NCI-H2227 (cell line): ENCODE results near the gene PRMT3.
"Not testable (repeated sequence)": the region's sequence is repeated elsewhere in the genome, so short reads cannot be mapped to it uniquely, and the experiment has no call there.

Experiments
- DNase-seq: peaks from one replicate; lab custom pipeline; 2025; ENCODE audit not compliant: unreplicated experiment; lab: John Stamatoyannopoulos, UW

The PRMT3 gene

GRCh38 chr11:20497124-20497792 lies 109.7 kb downstream of the PRMT3 start:
- DNase-seq = no peak

GRCh38 chr11:20501252-20501651 lies 113.7 kb downstream of the PRMT3 start:
- DNase-seq = no peak

GRCh38 chr11:20501971-20502370 lies 114.5 kb downstream of the PRMT3 start:
- DNase-seq = no peak

GRCh38 chr11:20511982-20512381 lies 124.5 kb downstream of the PRMT3 start:
- no peak for DNase-seq

- no peak for DNase-seq
Measured at GRCh38 chr11:20512869-20513268, 125.4 kb downstream of the PRMT3 start.

GRCh38 chr11:20518323-20518834 lies 130.9 kb downstream of the PRMT3 start:
- no peak for DNase-seq

GRCh38 chr11:20522536-20522935 lies 135.0 kb downstream of the PRMT3 start:
- no peak for DNase-seq

- no peak for DNase-seq
Measured at GRCh38 chr11:20529757-20530156, 142.2 kb downstream of the PRMT3 start.

- DNase-seq = no peak
Measured at GRCh38 chr11:20530942-20531703, 143.6 kb downstream of the PRMT3 start.

- no peak for DNase-seq
Measured at GRCh38 chr11:20535271-20535881, 147.9 kb downstream of the PRMT3 start.

- DNase-seq = no peak
Measured at GRCh38 chr11:20536365-20536764, 148.8 kb downstream of the PRMT3 start.

- no peak for DNase-seq
Measured at GRCh38 chr11:20536784-20537183, 149.3 kb downstream of the PRMT3 start.

GRCh38 chr11:20541503-20541902 lies 154.0 kb downstream of the PRMT3 start:
- no peak for DNase-seq

- peak; percentile 20 for DNase-seq
Measured at GRCh38 chr11:20544603-20545237, 157.2 kb downstream of the PRMT3 start.

- DNase-seq = no peak
Measured at GRCh38 chr11:20547411-20547810, 159.9 kb downstream of the PRMT3 start.

- DNase-seq = no peak
Measured at GRCh38 chr11:20551096-20551495, 163.6 kb downstream of the PRMT3 start.

GRCh38 chr11:20555783-20556182 lies 168.3 kb downstream of the PRMT3 start:
- no peak for DNase-seq

- not testable (repeated sequence) for DNase-seq
Measured at GRCh38 chr11:20556396-20556795, 168.9 kb downstream of the PRMT3 start.

- no peak for DNase-seq
Measured at GRCh38 chr11:20558741-20559140, 171.2 kb downstream of the PRMT3 start.
